ENCODE results near the gene CDK6. TPM values are rescaled to one million over a fixed set of nuclear protein-coding genes. Genes with fewer than 3 reads are reported as not detected.

Gene CDK6
- total and polyA plus RNA-seq, 10 of the 15 experiments (the other 5 are each of a cell fraction or from before 2014, with no cell fraction given), result 8.0 to 118 (median 45.8) TPM

DNA sequence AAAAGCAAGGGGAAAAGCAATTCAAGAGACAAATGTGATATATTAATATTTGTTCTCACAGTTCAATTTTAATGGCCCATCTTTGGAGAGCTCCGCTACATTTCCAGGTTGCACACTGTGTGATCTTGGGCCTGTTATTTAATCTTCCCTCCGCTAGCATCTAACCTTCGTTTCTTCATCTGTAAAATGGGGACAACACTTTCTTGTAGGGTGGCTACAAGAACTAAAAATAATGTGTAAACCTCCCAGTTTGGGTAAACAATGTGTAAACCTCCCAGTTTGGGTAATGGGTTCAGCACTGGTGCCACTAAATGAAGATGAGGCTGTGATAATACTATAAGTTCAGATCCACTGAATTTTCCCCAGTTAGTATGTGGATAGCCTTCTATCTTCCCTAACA is 99.5 kb downstream of the CDK6 start:
- intact Hi-C loops (cut with micrococcal nuclease; ENCODE audit: unreplicated experiment) (no loop called here), in situ Hi-C loops (cut with MboI) (no loop called here)
- H3K4me3 ChIP-seq, result no peak overlapping the region
- peaks cover 35% of the 10 kb centered on the region for H3K79me2 ChIP-seq (ENCODE audit: control insufficient read depth, insufficient read depth, low read length)
- no peak for TF ChIP-seq GABPA (IDR thresholded peaks at IDR 0.05; ENCODE audit: low read depth)
- no peak for TF ChIP-seq CEBPZ (IDR thresholded peaks at IDR 0.05; ENCODE audit: low read depth, low read length)
- no peak for TF ChIP-seq ZZZ3 (IDR thresholded peaks at IDR 0.05; ENCODE audit: control insufficient read depth, insufficient read length, low read depth)
- no peak for TF ChIP-seq SMARCA5 (IDR thresholded peaks at IDR 0.05)
- TF ChIP-seq TCF12 (IDR thresholded peaks at IDR 0.05; ENCODE audit: low read depth, low read length), result no peak
- no peak for TF ChIP-seq ZNF217 (IDR thresholded peaks at IDR 0.05)
- no peak for TF ChIP-seq NR2C1 (IDR thresholded peaks at IDR 0.05)
- TF ChIP-seq EZH2 (IDR thresholded peaks at IDR 0.05; ENCODE audit: borderline replicate concordance, control insufficient read depth, low read depth, low read length), result no peak
- no peak for TF ChIP-seq SREBF2 (IDR thresholded peaks at IDR 0.05; ENCODE audit: low read length)
- TF ChIP-seq ZBTB33 (IDR thresholded peaks at IDR 0.05), result no peak
- TF ChIP-seq ETV6 (conservative IDR thresholded peaks at IDR 0.05 in 1 of 2, IDR thresholded peaks at IDR 0.05 in 1 of 2; ENCODE audit: borderline replicate concordance in 1 of 2, low read depth in 1 of 2), result no peak
- no peak for TF ChIP-seq RUNX3 (IDR thresholded peaks at IDR 0.05; ENCODE audit: low read length)
- no peak for TF ChIP-seq SUPT20H (IDR thresholded peaks at IDR 0.05; ENCODE audit: borderline replicate concordance, control insufficient read depth, low read depth, low read length)
- TF ChIP-seq STAT1 (conservative IDR thresholded peaks at IDR 0.05), result no peak
- no peak for TF ChIP-seq BCL11A (IDR thresholded peaks at IDR 0.05; ENCODE audit: low read depth, low read length)
- no peak for TF ChIP-seq CREM (IDR thresholded peaks at IDR 0.05; ENCODE audit: low read depth)
- POLR2A ChIA-PET, result no interaction called here
- ATAC-seq (no peak), FAIRE-seq (no peak), DNase-seq (ENCODE audit: low read depth, low spot score) (no peak)
- 97% methylated on average over 3 of the region's 3 CpGs for WGBS (ENCODE audit: insufficient coverage, insufficient replicate concordance, low lambda C conversion rate, missing lambda C conversion rate)
- H4K20me1 ChIP-seq (ENCODE audit: control insufficient read depth, insufficient read depth), result no peaks in the 10 kb centered on the region
- no TSS peak for BruUV-seq (replicated peaks)
- H3K27me3 ChIP-seq (replicated peaks in 1 of 2; ENCODE audit: control insufficient read depth in 2 of 2, insufficient read depth in 2 of 2, low read length in 1 of 2), result no peaks in the 10 kb centered on the region
- H3K9me3 ChIP-seq (replicated peaks; ENCODE audit: control insufficient read depth, insufficient read depth, low read length), result peaks cover 3% of the 10 kb centered on the region
- no peak overlapping the region for H3K9ac ChIP-seq (ENCODE audit: control insufficient read depth, insufficient read depth, low read length)
- RAD21 ChIA-PET (ENCODE audit: unreplicated experiment), result no interaction called here
- no peak overlapping the region for H2AFZ ChIP-seq (ENCODE audit: control insufficient read depth, low read depth, low read length)
- H3K4me1 ChIP-seq (ENCODE audit: control insufficient read depth, insufficient read depth, low read length), result peaks cover 27% of the 10 kb centered on the region
- H3K36me3 ChIP-seq (ENCODE audit: control insufficient read depth in 2 of 2, insufficient read depth in 2 of 2, low read length in 1 of 2), result no peaks in the 10 kb centered on the region; a peak in 1 of 4 replicates
- H3K4me2 ChIP-seq (ENCODE audit: control insufficient read depth, insufficient read depth), result no peak overlapping the region
- SMC1A ChIA-PET (ENCODE audit: uncharacterized antibody, unreplicated experiment), result interaction anchor here (1.0 to 1.6 kb wide), 4 partner anchors 12 to 95 kb away, joined by 3 to 5 read pairs (median 4); no protein-coding TSS in a partner anchor
- CTCF ChIA-PET, result no interaction called here
- peak overlapping the region; percentile 85 for H3K27ac ChIP-seq (ENCODE audit: control insufficient read depth, insufficient read depth)

All from GM12878 (cell line).